Measurements from ENCODE around the gene IGSF21.

GRCh38 chr1:18099026-18099425 is 8.6 kb upstream of the IGSF21 start:
- TF ChIP-seq POLR2AphosphoS5 (IDR thresholded peaks at IDR 0.05), result no peak
- no peak for TF ChIP-seq POLR2A (IDR thresholded peaks at IDR 0.05)
- no peak for TF ChIP-seq CTCF (IDR thresholded peaks at IDR 0.05)

All from prostate gland (tissue), 2 donors.